Stimulated activated effector memory CD8-positive, alpha-beta T cell treated with anti-CD3 and anti-CD28 coated beads, Interleukin-12 subunit alpha, Interleukin-12 subunit beta, amount 100 ng/mL, for 72 hours (primary cell): ENCODE measurements around the gene BHLHA9.

Experiments used
- ATAC-seq: fragments of 150-1000 bp; cut with Tn5 transposase; 2 replicates; pipeline ENCODE4 v1.10.0; 2021
- DNase-seq, 2 donors: peaks; one replicate each; pipeline ENCODE4 v3.0.0; 2021 to 2022; ENCODE audit warnings: low spot score in 2 of 2
- H3K27ac Mint-ChIP-seq: one replicate; pipeline ENCODE4 v1.8.0; 2022; ENCODE audit warnings: mild to moderate bottlenecking, mixed read lengths
- H3K36me3 Mint-ChIP-seq: one replicate; pipeline ENCODE4 v1.8.0; 2022; ENCODE audit warnings: mild to moderate bottlenecking, mixed read lengths
- H3K4me1 Mint-ChIP-seq: one replicate; pipeline ENCODE4 v1.8.0; 2022; ENCODE audit warnings: mixed read lengths
- H3K4me3 Mint-ChIP-seq: one replicate; pipeline ENCODE4 v1.8.0; 2022; ENCODE audit warnings: mild to moderate bottlenecking, mixed read lengths
- H3K9me3 Mint-ChIP-seq: one replicate; pipeline ENCODE4 v1.8.0; 2022; ENCODE audit warnings: mixed read lengths

The BHLHA9 gene

DNA sequence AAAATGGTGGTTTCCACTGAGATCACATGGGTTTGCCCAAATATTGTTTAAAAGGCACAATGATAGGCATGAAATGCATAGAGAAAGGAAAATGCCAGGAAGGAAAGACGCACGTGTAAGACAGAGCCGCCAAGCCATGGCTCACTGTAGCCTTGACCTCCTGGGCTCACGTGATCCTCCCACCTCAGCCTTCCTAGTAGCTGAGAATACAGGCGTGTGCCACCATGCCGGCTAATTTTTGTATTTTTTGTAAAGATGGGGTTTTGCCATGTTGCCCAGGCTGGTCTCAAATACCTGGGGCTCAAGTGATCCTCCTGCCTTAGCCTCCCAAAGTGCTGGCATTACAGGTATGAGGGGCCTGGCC lies 4.0 kb downstream of the BHLHA9 start:
- Mint-ChIP-seq H3K27ac (no peak overlapping the region), H3K4me3 (no peak overlapping the region), H3K36me3 (no peaks in the 10 kb centered on the region), H3K9me3 (no peaks in the 10 kb centered on the region), H3K4me1 (peaks cover 15% of the 10 kb centered on the region)
- DNase-seq: no peak
- ATAC-seq: no peak

DNA sequence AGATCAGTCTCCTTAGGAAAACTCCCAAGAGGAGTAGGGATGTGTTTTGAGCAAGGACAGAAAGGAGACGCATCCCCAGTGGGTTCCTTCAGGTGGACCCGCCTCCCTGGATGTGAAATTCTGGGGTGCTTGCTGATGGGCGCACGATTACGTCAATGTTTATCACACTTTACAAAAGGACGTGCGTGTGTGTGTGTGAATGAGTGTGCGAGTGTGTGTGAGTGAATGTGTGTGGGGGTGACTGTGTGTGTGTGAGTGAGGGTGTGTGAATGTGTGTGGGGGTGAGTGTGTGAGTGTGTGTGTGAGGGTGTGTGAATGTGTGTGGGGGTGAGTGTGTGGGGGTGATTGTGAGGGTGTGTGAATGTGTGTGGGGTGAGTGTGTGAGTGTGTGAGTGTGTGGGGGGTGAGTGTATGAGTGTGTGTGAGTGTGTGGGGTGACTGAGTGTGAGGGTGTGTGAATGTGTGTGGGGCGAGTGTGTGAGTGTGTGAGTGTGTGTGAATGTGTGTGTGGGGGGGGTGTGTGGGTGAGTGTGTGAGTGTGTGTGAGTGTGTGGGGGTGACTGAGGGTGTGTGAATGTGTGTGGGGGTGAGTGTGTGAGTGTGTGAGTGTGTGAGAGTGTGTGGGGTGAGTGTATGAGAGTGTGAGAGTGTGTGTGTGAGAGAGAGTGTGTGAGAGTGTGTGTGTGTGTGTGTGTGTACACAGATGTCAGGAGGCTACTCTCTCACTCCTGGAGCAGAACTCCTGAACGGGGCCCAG lies 5.1 kb downstream of the BHLHA9 start:
- peak overlapping the region; percentile 29 for H3K4me3 Mint-ChIP-seq
- H3K27ac Mint-ChIP-seq: peak overlapping the region; percentile 53
- H3K36me3 Mint-ChIP-seq: no peaks in the 10 kb centered on the region
- ATAC-seq (no peak), DNase-seq (no peak)
- H3K4me1 Mint-ChIP-seq: peaks cover 15% of the 10 kb centered on the region
- H3K9me3 Mint-ChIP-seq: no peaks in the 10 kb centered on the region

- peak overlapping the region; percentile 29 for H3K4me3 Mint-ChIP-seq
- peak overlapping the region; percentile 53 for H3K27ac Mint-ChIP-seq
- peak; percentile 84 for ATAC-seq
- H3K9me3 Mint-ChIP-seq: no peaks in the 10 kb centered on the region
- DNase-seq: peak; percentile 65 to 87
- H3K36me3 Mint-ChIP-seq: no peaks in the 10 kb centered on the region
- H3K4me1 Mint-ChIP-seq: peaks cover 15% of the 10 kb centered on the region
These were observed 5.9 kb downstream of the BHLHA9 start for GRCh38 chr17:1275962-1276736.

GRCh38 chr17:1280652-1281051 lies 10.4 kb downstream of the BHLHA9 start:
- no peak for ATAC-seq
- H3K9me3 Mint-ChIP-seq: no peaks in the 10 kb centered on the region
- DNase-seq: no peak
- no peak overlapping the region for H3K27ac Mint-ChIP-seq
- H3K4me3 Mint-ChIP-seq: no peak overlapping the region
- no peaks in the 10 kb centered on the region for H3K36me3 Mint-ChIP-seq
- H3K4me1 Mint-ChIP-seq: peaks cover 8% of the 10 kb centered on the region

- Mint-ChIP-seq H3K9me3 (no peaks in the 10 kb centered on the region), H3K36me3 (peaks cover 6% of the 10 kb centered on the region), H3K27ac (peak overlapping the region; percentile 82), H3K4me3 (no peak overlapping the region), H3K4me1 (peaks cover 28% of the 10 kb centered on the region)
- ATAC-seq (peak; percentile 54), DNase-seq (no peak)
These were observed 16.3 kb downstream of the BHLHA9 start for GRCh38 chr17:1286379-1287106.

DNA sequence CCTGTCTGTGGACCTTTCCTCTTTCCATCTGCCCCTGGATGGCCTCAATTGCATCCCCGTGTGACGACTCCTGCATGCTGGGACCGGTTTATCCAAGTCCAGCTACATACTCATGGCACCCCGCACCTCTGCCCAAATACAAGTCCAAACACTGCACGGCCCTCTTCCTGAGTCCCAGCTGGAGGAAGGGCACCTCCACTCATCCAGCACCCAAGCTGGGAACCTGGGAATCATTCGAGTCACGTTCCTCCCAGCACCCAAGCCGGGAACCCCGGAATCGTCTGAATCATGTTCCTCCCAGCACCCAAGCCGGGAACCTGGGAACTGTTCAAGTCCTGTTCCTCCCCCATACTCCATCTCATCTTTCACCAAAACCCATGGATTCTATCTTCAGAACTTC lies 19.5 kb downstream of the BHLHA9 start:
- H3K9me3 Mint-ChIP-seq: no peaks in the 10 kb centered on the region
- ATAC-seq: no peak
- peak overlapping the region; percentile 16 for H3K27ac Mint-ChIP-seq
- no peak for DNase-seq
- peaks cover 26% of the 10 kb centered on the region for H3K36me3 Mint-ChIP-seq
- peaks cover 53% of the 10 kb centered on the region for H3K4me1 Mint-ChIP-seq
- no peak overlapping the region for H3K4me3 Mint-ChIP-seq

DNA sequence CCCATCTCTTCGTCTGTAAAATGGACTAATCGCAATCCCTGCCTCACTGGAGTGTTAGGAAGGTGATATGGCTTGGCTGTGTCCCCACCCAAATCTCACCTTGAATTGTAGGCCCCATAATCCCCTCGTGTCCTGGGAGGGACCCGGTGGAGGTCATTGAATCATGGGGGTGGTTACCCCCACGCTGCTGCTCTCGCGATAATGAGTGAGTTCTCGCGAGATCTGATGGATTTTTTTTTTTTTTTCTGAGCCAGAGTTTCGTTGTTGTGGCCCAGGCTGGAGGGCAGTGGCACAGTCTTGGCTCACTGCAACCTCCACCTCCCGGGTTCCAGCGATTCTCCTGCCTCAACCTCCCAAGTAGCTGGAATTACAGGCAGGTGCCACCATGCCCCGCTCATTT lies 20.4 kb downstream of the BHLHA9 start:
- Mint-ChIP-seq H3K4me1 (peaks cover 60% of the 10 kb centered on the region), H3K4me3 (no peak overlapping the region), H3K9me3 (no peaks in the 10 kb centered on the region), H3K36me3 (peaks cover 26% of the 10 kb centered on the region), H3K27ac (no peak overlapping the region)
- DNase-seq (no peak), ATAC-seq (no peak)

DNA sequence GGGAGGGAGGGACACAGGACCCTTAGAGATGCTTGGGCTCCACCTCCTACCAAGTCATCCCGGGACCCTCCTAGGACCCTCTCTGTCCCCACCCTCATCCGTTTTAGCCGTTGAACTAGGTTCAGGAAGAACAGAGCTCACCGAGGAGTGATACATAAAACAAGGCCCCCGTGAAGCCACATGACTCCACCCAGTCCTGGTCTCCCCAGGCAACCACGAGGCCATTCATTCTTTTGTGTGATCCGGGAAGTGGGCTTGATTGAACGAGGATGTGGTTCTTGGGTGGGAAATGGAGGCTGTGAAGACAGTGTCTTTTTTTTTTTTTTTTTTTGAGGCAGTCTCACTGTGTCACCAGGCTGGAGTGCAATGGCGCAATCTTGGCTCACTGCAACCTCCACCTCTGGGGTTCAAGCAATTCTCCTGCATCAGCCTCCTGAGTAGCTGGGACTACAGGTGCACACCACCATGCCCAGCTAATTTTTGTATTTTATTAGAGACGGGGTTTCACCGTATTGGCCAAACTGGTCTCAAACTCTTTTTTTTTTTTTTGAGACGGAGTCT lies 24.0 kb downstream of the BHLHA9 start:
- Mint-ChIP-seq H3K9me3 (no peaks in the 10 kb centered on the region), H3K36me3 (peaks cover 26% of the 10 kb centered on the region), H3K27ac (peak overlapping the region; percentile 98), H3K4me1 (peaks cover 64% of the 10 kb centered on the region), H3K4me3 (peak overlapping the region; percentile 11)
- DNase-seq (peak; percentile 52 to 88), ATAC-seq (peak; percentile 96)

- Mint-ChIP-seq H3K9me3 (no peaks in the 10 kb centered on the region), H3K4me3 (peak overlapping the region; percentile 19), H3K27ac (no peak overlapping the region), H3K4me1 (peaks cover 48% of the 10 kb centered on the region), H3K36me3 (peaks cover 10% of the 10 kb centered on the region)
- peak; percentile 39 for ATAC-seq
- DNase-seq: no peak
These were observed 28.4 kb downstream of the BHLHA9 start for GRCh38 chr17:1298606-1299005.

GRCh38 chr17:1299552-1300370 lies 29.5 kb downstream of the BHLHA9 start:
- DNase-seq (no peak), ATAC-seq (no peak)
- Mint-ChIP-seq H3K4me3 (no peak overlapping the region), H3K36me3 (no peaks in the 10 kb centered on the region), H3K27ac (no peak overlapping the region), H3K4me1 (peaks cover 36% of the 10 kb centered on the region), H3K9me3 (no peaks in the 10 kb centered on the region)

- H3K36me3 Mint-ChIP-seq: no peaks in the 10 kb centered on the region
- H3K27ac Mint-ChIP-seq: no peak overlapping the region
- no peak overlapping the region for H3K4me3 Mint-ChIP-seq
- no peak for ATAC-seq
- H3K9me3 Mint-ChIP-seq: no peaks in the 10 kb centered on the region
- peaks cover 30% of the 10 kb centered on the region for H3K4me1 Mint-ChIP-seq
- DNase-seq: no peak
These were observed 30.2 kb downstream of the BHLHA9 start for GRCh38 chr17:1300371-1300905.

- DNase-seq (no peak), ATAC-seq (no peak)
- H3K36me3 Mint-ChIP-seq: no peaks in the 10 kb centered on the region
- H3K9me3 Mint-ChIP-seq: no peaks in the 10 kb centered on the region
- H3K27ac Mint-ChIP-seq: no peak overlapping the region
- H3K4me3 Mint-ChIP-seq: no peak overlapping the region
- peaks cover 24% of the 10 kb centered on the region for H3K4me1 Mint-ChIP-seq
These were observed 31.3 kb downstream of the BHLHA9 start for GRCh38 chr17:1301546-1301945.

GRCh38 chr17:1302761-1303160 lies 32.5 kb downstream of the BHLHA9 start:
- Mint-ChIP-seq H3K4me3 (no peak overlapping the region), H3K9me3 (no peaks in the 10 kb centered on the region), H3K27ac (no peak overlapping the region), H3K36me3 (no peaks in the 10 kb centered on the region), H3K4me1 (peaks cover 23% of the 10 kb centered on the region)
- DNase-seq: no peak
- no peak for ATAC-seq

DNA sequence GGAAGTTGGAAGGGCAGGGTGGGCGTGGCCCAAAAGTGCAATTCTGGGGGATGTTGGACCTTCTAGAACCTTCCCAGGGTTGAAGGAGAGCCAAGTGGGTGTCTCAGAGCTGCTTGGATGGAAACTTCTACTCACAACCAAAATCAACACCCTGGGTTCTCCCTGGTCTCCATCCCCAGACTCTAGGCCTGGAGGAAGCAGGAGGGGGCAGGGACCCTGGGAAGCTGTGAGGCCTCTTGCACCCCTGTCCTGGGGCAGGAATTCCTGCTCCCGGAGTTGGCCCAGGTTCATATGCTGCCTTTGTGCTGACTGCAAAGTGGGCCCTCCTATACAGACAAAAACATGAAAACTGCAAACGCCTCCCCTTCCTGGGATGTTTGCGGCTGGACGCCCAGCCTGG lies 34.3 kb downstream of the BHLHA9 start:
- peaks cover 8% of the 10 kb centered on the region for H3K4me1 Mint-ChIP-seq
- DNase-seq: no peak
- no peak overlapping the region for H3K27ac Mint-ChIP-seq
- no peak for ATAC-seq
- no peaks in the 10 kb centered on the region for H3K36me3 Mint-ChIP-seq
- no peak overlapping the region for H3K4me3 Mint-ChIP-seq
- H3K9me3 Mint-ChIP-seq: no peaks in the 10 kb centered on the region
